Measurements from ENCODE around the gene DESI2. TPM values are rescaled to one million over a fixed set of nuclear protein-coding genes. Genes with fewer than 3 reads are reported as not detected.

The DESI2 gene
- total RNA-seq, 1 experiment from 2014 or later, result 58.7 TPM

DNA sequence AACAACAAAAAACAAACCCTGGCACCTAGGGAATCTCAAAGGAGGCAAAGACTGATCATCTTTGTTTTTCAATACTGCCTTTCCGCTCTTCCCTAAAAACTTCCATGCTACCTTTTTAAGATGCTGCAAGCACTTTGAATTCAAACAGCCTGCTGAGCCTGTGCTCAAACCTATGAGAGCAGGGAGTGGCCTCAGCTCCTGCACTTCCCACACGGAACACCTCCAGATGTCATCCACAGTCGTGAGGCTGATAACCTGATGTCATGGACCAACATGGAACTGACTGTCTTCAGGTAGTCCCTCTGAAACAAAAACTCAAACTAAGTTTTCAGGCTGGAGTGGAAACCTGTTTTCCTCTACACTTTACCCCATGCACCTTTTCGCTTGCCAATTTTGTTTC lies 46.8 kb downstream of the DESI2 start:
- DNase-seq, result no peak
- ChIA-PET CTCF (no interaction called here), POLR2A (ENCODE audit: unreplicated experiment) (no interaction called here)
- intact Hi-C loops (cut with micrococcal nuclease), result no loop called here
- Histone ChIP-seq H3K9me2 (replicated peaks; ENCODE audit: low read length) (no peaks in the 10 kb centered on the region), H3K4me3 (ENCODE audit: low read length) (no peak overlapping the region), H3K27me3 (ENCODE audit: low read length) (no peaks in the 10 kb centered on the region), H3F3A (ENCODE audit: low read length, unreplicated experiment) (no peaks in the 10 kb centered on the region), H3K9me3 (ENCODE audit: low read length) (no peaks in the 10 kb centered on the region), H2AFZ (ENCODE audit: low read length) (no peak overlapping the region), H3K79me2 (ENCODE audit: low read length) (no peaks in the 10 kb centered on the region), H3K4me2 (ENCODE audit: low read length) (no peak overlapping the region), H3K36me3 (ENCODE audit: low read depth, low read length) (peaks cover 19% of the 10 kb centered on the region; the same call in 1 of the 2 replicates), H3K27ac (ENCODE audit: low read length) (no peak overlapping the region), H4K20me1 (ENCODE audit: low read length) (no peaks in the 10 kb centered on the region), H3K9ac (ENCODE audit: low read length) (no peak overlapping the region), H3K4me1 (ENCODE audit: insufficient read depth, low read length) (no peaks in the 10 kb centered on the region)
- no TSS peak for BruUV-seq (replicated peaks)
- TF ChIP-seq EZH2phosphoT487 (IDR thresholded peaks at IDR 0.05; ENCODE audit: borderline replicate concordance, low read length), result no peak
- TF ChIP-seq EZH2 (IDR thresholded peaks at IDR 0.05; ENCODE audit: low read length, unreplicated experiment), result no peak
- TF ChIP-seq CTCF (conservative IDR thresholded peaks at IDR 0.05; ENCODE audit: low read depth, low read length), result no peak
- ATAC-seq, result no peak

DNA sequence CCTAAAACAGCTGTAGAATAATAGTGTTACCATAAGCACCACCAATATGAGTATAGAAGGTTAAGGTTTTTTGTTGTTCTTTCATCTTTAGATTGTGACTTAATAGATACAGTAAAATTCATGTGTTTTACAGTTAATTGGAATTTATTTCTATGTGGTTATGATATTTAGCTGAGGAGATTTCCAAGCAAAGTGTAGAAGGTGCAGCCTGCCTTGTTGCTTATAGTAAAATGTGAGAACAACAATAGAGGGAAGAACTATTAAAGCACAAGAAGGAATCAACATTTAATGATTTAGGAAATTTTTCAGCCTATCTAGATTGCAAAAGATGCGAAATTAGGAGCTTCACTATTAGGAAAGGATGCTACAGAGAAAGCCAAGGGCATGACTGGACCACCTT lies 47.9 kb downstream of the DESI2 start:
- no peaks in the 10 kb centered on the region for H3K27me3 ChIP-seq (ENCODE audit: low read length)
- H3K27ac ChIP-seq (ENCODE audit: low read length), result no peak overlapping the region

DNA sequence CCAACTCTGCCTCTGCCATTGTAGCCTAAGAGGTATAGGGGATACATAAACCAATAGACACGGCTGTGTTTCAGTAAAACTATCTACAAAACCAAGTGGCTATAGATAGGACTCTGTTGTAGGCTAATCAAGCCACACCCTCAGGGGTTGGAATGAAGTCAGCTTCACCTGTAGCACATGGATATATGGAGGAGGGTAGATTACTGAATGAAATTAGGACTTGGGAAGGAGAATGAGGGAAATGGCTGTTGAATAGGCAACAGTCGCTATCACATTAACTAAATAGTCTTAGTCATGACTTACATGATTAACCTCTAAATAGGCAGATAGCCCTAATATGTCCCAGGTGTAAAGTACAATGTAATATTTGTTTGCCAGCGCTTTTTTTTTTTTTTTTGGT lies 49.7 kb downstream of the DESI2 start:
- TF ChIP-seq EZH2 (IDR thresholded peaks at IDR 0.05; ENCODE audit: low read length, unreplicated experiment) (no peak), CTCF (conservative IDR thresholded peaks at IDR 0.05; ENCODE audit: low read depth, low read length) (no peak), EZH2phosphoT487 (IDR thresholded peaks at IDR 0.05; ENCODE audit: borderline replicate concordance, low read length) (no peak)

More for the DNA sequence above, 47.9 kb downstream of the DESI2 start:
- H3K9me2 ChIP-seq (replicated peaks; ENCODE audit: low read length), result no peaks in the 10 kb centered on the region
- ATAC-seq (no peak), DNase-seq (no peak)
- CTCF ChIA-PET, result no interaction called here
- no peaks in the 10 kb centered on the region for H3K9me3 ChIP-seq (ENCODE audit: low read length)
- no peak overlapping the region for H3K4me3 ChIP-seq (ENCODE audit: low read length)
- intact Hi-C loops (cut with micrococcal nuclease), result no loop called here
- POLR2A ChIA-PET (ENCODE audit: unreplicated experiment), result no interaction called here
- no peaks in the 10 kb centered on the region for H3K4me1 ChIP-seq (ENCODE audit: insufficient read depth, low read length)
- no peaks in the 10 kb centered on the region for H3F3A ChIP-seq (ENCODE audit: low read length, unreplicated experiment)
- no peak overlapping the region for H3K9ac ChIP-seq (ENCODE audit: low read length)
- no peaks in the 10 kb centered on the region for H3K79me2 ChIP-seq (ENCODE audit: low read length)
- no peak overlapping the region for H3K4me2 ChIP-seq (ENCODE audit: low read length)
- H3K36me3 ChIP-seq (ENCODE audit: low read depth, low read length), result peaks cover 19% of the 10 kb centered on the region; the same call in 1 of the 2 replicates
- no peaks in the 10 kb centered on the region for H4K20me1 ChIP-seq (ENCODE audit: low read length)
- BruUV-seq (replicated peaks), result no TSS peak
- TF ChIP-seq CTCF (conservative IDR thresholded peaks at IDR 0.05; ENCODE audit: low read depth, low read length), result no peak
- no peak overlapping the region for H2AFZ ChIP-seq (ENCODE audit: low read length)

More for the DNA sequence above, 49.7 kb downstream of the DESI2 start:
- Histone ChIP-seq H3K27ac (ENCODE audit: low read length) (no peak overlapping the region), H3K79me2 (ENCODE audit: low read length) (no peaks in the 10 kb centered on the region), H3K4me3 (ENCODE audit: low read length) (no peak overlapping the region), H3F3A (ENCODE audit: low read length, unreplicated experiment) (no peaks in the 10 kb centered on the region), H3K4me1 (ENCODE audit: insufficient read depth, low read length) (no peaks in the 10 kb centered on the region), H4K20me1 (ENCODE audit: low read length) (no peaks in the 10 kb centered on the region), H3K36me3 (ENCODE audit: low read depth, low read length) (peaks cover 27% of the 10 kb centered on the region), H3K9me2 (replicated peaks; ENCODE audit: low read length) (no peaks in the 10 kb centered on the region), H3K27me3 (ENCODE audit: low read length) (no peaks in the 10 kb centered on the region), H3K9ac (ENCODE audit: low read length) (no peak overlapping the region), H3K9me3 (ENCODE audit: low read length) (no peaks in the 10 kb centered on the region), H2AFZ (ENCODE audit: low read length) (no peak overlapping the region), H3K4me2 (ENCODE audit: low read length) (no peak overlapping the region)
- DNase-seq (no peak), ATAC-seq (no peak)
- CTCF ChIA-PET, result no interaction called here
- no TSS peak for BruUV-seq (replicated peaks)
- POLR2A ChIA-PET (ENCODE audit: unreplicated experiment), result no interaction called here
- intact Hi-C loops (cut with micrococcal nuclease), result no loop called here

Measured in PC-3 (cell line).